H9 (cell line): ENCODE measurements around the gene HEXIM1. TPM values are rescaled to one million over a fixed set of nuclear protein-coding genes. Genes with fewer than 3 reads are reported as not detected.

Source experiments
- DNase-seq: peaks from one replicate; pipeline ENCODE4 v3.0.0-alpha.2; 2017
- H2AFZ ChIP-seq: one replicate; pipeline ENCODE4 v1.6.1; 2013; ENCODE audit warnings: mild to moderate bottlenecking, low read length, control low read depth, moderate library complexity
- H2AK5ac ChIP-seq: 2 replicates; pipeline ENCODE4 v1.6.1; 2013; ENCODE audit warnings: low read length, control low read depth, mixed read lengths; ENCODE audit not compliant: insufficient read length
- H2BK120ac ChIP-seq: one replicate; pipeline ENCODE4 v1.6.1; 2013; ENCODE audit warnings: low read depth, mild to moderate bottlenecking, low read length, control low read depth, inconsistent platforms; ENCODE audit not compliant: poor library complexity, severe bottlenecking
- H2BK12ac ChIP-seq: 2 replicates; pipeline ENCODE4 v1.6.1; 2013; ENCODE audit warnings: low read length, control low read depth, mixed read lengths, low read depth; ENCODE audit not compliant: insufficient read length
- H2BK15ac ChIP-seq: 2 replicates; pipeline ENCODE4 v1.6.1; 2013; ENCODE audit warnings: low read depth, low read length, control low read depth
- H2BK20ac ChIP-seq: one replicate; pipeline ENCODE4 v1.6.1; 2013; ENCODE audit warnings: low read depth, mild to moderate bottlenecking, low read length, control low read depth, inconsistent platforms; ENCODE audit not compliant: poor library complexity, severe bottlenecking
- H2BK5ac ChIP-seq: 2 replicates; pipeline ENCODE4 v1.6.1; 2013; ENCODE audit warnings: low read length, control low read depth, mixed read lengths; ENCODE audit not compliant: insufficient read length
- H3K14ac ChIP-seq: 2 replicates; pipeline ENCODE4 v1.6.1; 2013; ENCODE audit warnings: low read length, control low read depth; ENCODE audit not compliant: insufficient read depth
- H3K18ac ChIP-seq: 2 replicates; pipeline ENCODE4 v1.6.1; 2013; ENCODE audit warnings: low read depth, mild to moderate bottlenecking, mixed read lengths, low read length, control low read depth; ENCODE audit not compliant: insufficient read length
- H3K23ac ChIP-seq: 2 replicates; pipeline ENCODE4 v1.6.1; 2013; ENCODE audit warnings: low read length, control low read depth, mixed read lengths, low read depth; ENCODE audit not compliant: insufficient read length
- H3K23me2 ChIP-seq: 2 replicates; pipeline ENCODE4 v1.6.1; 2013; ENCODE audit warnings: low read depth, mild to moderate bottlenecking, mixed read lengths, low read length, control low read depth; ENCODE audit not compliant: insufficient read length, poor library complexity, severe bottlenecking
- H3K27ac ChIP-seq: 2 replicates; pipeline ENCODE4 v1.5.1; 2013; ENCODE audit warnings: low read length, control low read depth, mixed read lengths, low read depth; ENCODE audit not compliant: insufficient read length
- H3K27me3 ChIP-seq: 2 replicates; pipeline ENCODE4 v1.6.1; 2013; ENCODE audit warnings: low read length, control low read depth, inconsistent platforms; ENCODE audit not compliant: insufficient read depth
- H3K4ac ChIP-seq: 2 replicates; pipeline ENCODE4 v1.6.1; 2013; ENCODE audit warnings: low read depth, mild to moderate bottlenecking, control low read depth, inconsistent platforms, low read length, moderate library complexity
- H3K4me1 ChIP-seq: 2 replicates; pipeline ENCODE4 v1.6.1; 2013; ENCODE audit warnings: low read length, control low read depth, inconsistent platforms; ENCODE audit not compliant: insufficient read depth
- H3K4me2 ChIP-seq: 2 replicates; pipeline ENCODE4 v1.6.1; 2013; ENCODE audit warnings: low read length, control low read depth, mixed read lengths; ENCODE audit not compliant: insufficient read length, insufficient read depth
- H3K56ac ChIP-seq: 2 replicates; pipeline ENCODE4 v1.6.1; 2013; ENCODE audit warnings: low read depth, mild to moderate bottlenecking, mixed read lengths, low read length, control low read depth; ENCODE audit not compliant: insufficient read length
- H3K79me1 ChIP-seq: 2 replicates; pipeline ENCODE4 v1.6.1; 2013; ENCODE audit warnings: low read depth, mild to moderate bottlenecking, moderate library complexity, low read length, control low read depth, inconsistent platforms; ENCODE audit not compliant: insufficient read depth, poor library complexity, severe bottlenecking
- H3K79me2 ChIP-seq: 2 replicates; pipeline ENCODE4 v1.6.1; 2013; ENCODE audit warnings: low read length, control low read depth, inconsistent platforms; ENCODE audit not compliant: insufficient read depth
- H3K9ac ChIP-seq: 2 replicates; pipeline ENCODE4 v1.6.1; 2013; ENCODE audit warnings: low read length, control low read depth, mixed read lengths; ENCODE audit not compliant: insufficient read length; ENCODE audit errors: extremely low read depth
- H3K9me3 ChIP-seq: one replicate; pipeline ENCODE4 v1.6.1; 2013; ENCODE audit warnings: low read depth, low read length, inconsistent platforms; ENCODE audit not compliant: control insufficient read depth
- H3T11ph ChIP-seq: one replicate; pipeline ENCODE4 v1.6.1; 2013; ENCODE audit warnings: mild to moderate bottlenecking, low read length, control low read depth, inconsistent platforms
- H4K20me1 ChIP-seq: one replicate; pipeline ENCODE4 v1.6.1; 2013; ENCODE audit not compliant: control insufficient read depth, insufficient read length, insufficient read depth
- H4K5ac ChIP-seq: 2 replicates; pipeline ENCODE4 v1.6.1; 2013; ENCODE audit warnings: low read depth, mild to moderate bottlenecking, mixed read lengths, low read length, control low read depth; ENCODE audit not compliant: insufficient read length
- H4K8ac ChIP-seq: replicated peaks from 2 replicates; pipeline ENCODE4 v1.6.1; 2013; ENCODE audit warnings: low read length, control low read depth, mixed read lengths, low read depth; ENCODE audit not compliant: insufficient read length
- H4K91ac ChIP-seq: 2 replicates; pipeline ENCODE4 v1.6.1; 2013; ENCODE audit warnings: low read depth, mild to moderate bottlenecking, moderate library complexity, mixed read lengths, low read length, control low read depth; ENCODE audit not compliant: insufficient read length
- H3K27ac Mint-ChIP-seq, 3 experiments: 2 replicates in 2 of 3; 3 replicates in 1 of 3; pipeline ENCODE4 v1.8.0; 2020 to 2021; ENCODE audit warnings: mixed read lengths in 3 of 3, mild to moderate bottlenecking in 1 of 3, moderate library complexity in 1 of 3
- H3K27me3 Mint-ChIP-seq: 2 replicates; pipeline ENCODE4 v1.8.0; 2021; ENCODE audit warnings: low read depth, mild to moderate bottlenecking, moderate library complexity, mixed read lengths
- H3K36me3 Mint-ChIP-seq, 3 experiments: 2 replicates in 2 of 3; 3 replicates in 1 of 3; pipeline ENCODE4 v1.8.0; 2020 to 2021; ENCODE audit warnings: low read depth in 3 of 3, mixed read lengths in 3 of 3; ENCODE audit not compliant: insufficient read depth in 1 of 3
- H3K4me1 Mint-ChIP-seq, 2 experiments: 2 replicates each; pipeline ENCODE4 v1.8.0; 2020; ENCODE audit warnings: mixed read lengths in 2 of 2
- H3K4me3 Mint-ChIP-seq, 2 experiments: 2 replicates in 1 of 2; 3 replicates in 1 of 2; pipeline ENCODE4 v1.8.0; 2020 to 2021; ENCODE audit warnings: mild to moderate bottlenecking in 2 of 2, mixed read lengths in 2 of 2, moderate library complexity in 1 of 2
- H3K9me3 Mint-ChIP-seq, 2 experiments: 2 replicates in 1 of 2; 3 replicates in 1 of 2; pipeline ENCODE4 v1.8.0; 2020; ENCODE audit warnings: mild to moderate bottlenecking in 2 of 2, mixed read lengths in 2 of 2, moderate library complexity in 1 of 2
- CTCF ChIP-seq: fragments of 200-600 bp; sonication (generic); conservative IDR thresholded peaks from 3 replicates; pipeline ENCODE4 v1.8.0; 2021; ENCODE audit warnings: antibody characterized with exemption, mild to moderate bottlenecking
- WGBS: extraction: QIAGEN DNeasy Blood & Tissue Kit; methylation state at CpG from one replicate; pipeline ENCODE4 v1.1.7; 2013; ENCODE audit warnings: missing lambda C conversion rate, low lambda C conversion rate, mixed read lengths; ENCODE audit not compliant: insufficient read length; ENCODE audit errors: extremely low coverage; 5-methylcytosine and 5-hydroxymethylcytosine counted together
- total RNA-seq: library from RNA; stranded (reverse); gene quantifications from 2 replicates; pipeline ENCODE4 v1.2.1, GENCODE V29; 2021

The HEXIM1 gene
- total RNA-seq, 1 experiment from 2014 or later = 32.4 TPM

- no CpG with 5 or more reads among the region's 9 CpGs for WGBS
- Mint-ChIP-seq H3K9me3 (peaks cover 0 to under 1% of the 10 kb centered on the region in 2 experiments; a peak in 1 of 5 replicates), H3K36me3 (peaks cover 0 to 1% (median 0%) of the 10 kb centered on the region in 3 experiments; a peak in 3 of 7 replicates), H3K4me3 (no peak overlapping the region), H3K4me1 (peaks cover 12 to 15% of the 10 kb centered on the region in 2 experiments), H3K27me3 (peaks cover 1% of the 10 kb centered on the region; the same call in 1 of the 2 replicates), H3K27ac (no peak overlapping the region)
- no peak overlapping the region for H4K8ac ChIP-seq
- no peak overlapping the region for H2BK20ac ChIP-seq
- no peaks in the 10 kb centered on the region; the same call in 1 of the 2 replicates for H3K4me1 ChIP-seq
- no peak overlapping the region for H2AK5ac ChIP-seq
- no peak overlapping the region for H4K91ac ChIP-seq
- no peak overlapping the region for H2BK15ac ChIP-seq
- H3T11ph ChIP-seq = no peak overlapping the region
- no peaks in the 10 kb centered on the region for H3K79me1 ChIP-seq
- H3K9ac ChIP-seq = no peak overlapping the region
- no peak overlapping the region for H3K18ac ChIP-seq
- H3K56ac ChIP-seq = no peak overlapping the region
- H3K27me3 ChIP-seq = no peaks in the 10 kb centered on the region
- no peak overlapping the region for H4K5ac ChIP-seq
- no peak overlapping the region for H3K4me2 ChIP-seq
- H2BK12ac ChIP-seq = no peak overlapping the region
- H3K27ac ChIP-seq = no peak overlapping the region
- peak; percentile 55 for DNase-seq
- H3K79me2 ChIP-seq = no peaks in the 10 kb centered on the region
- H2AFZ ChIP-seq = no peak overlapping the region
- no peak overlapping the region for H2BK5ac ChIP-seq
- no peak overlapping the region for H3K14ac ChIP-seq
- H3K23me2 ChIP-seq = no peaks in the 10 kb centered on the region
- H3K23ac ChIP-seq = no peak overlapping the region
- no peaks in the 10 kb centered on the region for H4K20me1 ChIP-seq
- H3K4ac ChIP-seq = no peak overlapping the region
- TF ChIP-seq CTCF = peak; percentile 31; the same call in 1 of the 3 replicates
- H2BK120ac ChIP-seq = no peak overlapping the region
- no peaks in the 10 kb centered on the region for H3K9me3 ChIP-seq
Observed at GRCh38 chr17:45200701-45201100, 52.4 kb downstream of the HEXIM1 start.
